HL-60/S4 (cell line): ENCODE measurements around the gene PEAR1.

Experiments
- in situ Hi-C: fragments of 300-500 bp; cut with MboI; formaldehyde crosslinking; loops from 2 replicates; pipeline ENCODE4 v1.14.3; 2022; ENCODE audit warnings: low sequenced_read_pairs

Gene PEAR1

GRCh38 chr1:156933136-156933535 lies 39.6 kb downstream of the PEAR1 start:
- in situ Hi-C loops = no loop called here

DNA sequence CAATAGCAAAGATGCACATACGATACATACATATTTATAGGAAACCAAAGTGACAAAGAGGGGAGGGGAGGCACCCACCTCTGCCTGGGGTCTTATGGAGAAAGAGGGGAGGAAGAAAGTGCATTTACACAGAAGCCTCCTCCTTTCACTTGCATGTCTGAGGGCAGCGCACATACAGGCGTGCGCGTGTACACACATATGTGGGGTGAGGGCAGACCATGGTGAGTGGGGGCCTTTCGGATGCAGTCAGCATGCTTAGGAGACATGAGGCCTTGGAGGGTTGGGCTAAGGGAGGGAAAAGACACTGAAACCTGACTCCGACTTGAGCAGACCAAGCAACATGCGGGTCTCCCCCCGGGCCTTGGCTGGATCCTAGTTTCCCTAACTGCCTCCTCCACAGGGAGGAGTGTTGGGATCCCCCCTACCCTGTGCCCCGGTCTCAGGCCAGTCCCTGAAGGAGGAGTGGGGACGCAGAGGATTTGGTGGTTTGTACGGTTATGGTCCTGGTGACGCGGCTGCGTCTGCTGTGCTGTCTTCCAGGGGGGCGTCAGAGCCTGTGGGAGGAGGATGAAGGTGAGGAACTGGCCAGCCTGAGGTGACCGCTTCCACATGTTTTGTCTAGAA lies 42.1 kb downstream of the PEAR1 start:
- in situ Hi-C loops = no loop called here

GRCh38 chr1:156936191-156936590 lies 42.7 kb downstream of the PEAR1 start:
- in situ Hi-C loops = no loop called here

DNA sequence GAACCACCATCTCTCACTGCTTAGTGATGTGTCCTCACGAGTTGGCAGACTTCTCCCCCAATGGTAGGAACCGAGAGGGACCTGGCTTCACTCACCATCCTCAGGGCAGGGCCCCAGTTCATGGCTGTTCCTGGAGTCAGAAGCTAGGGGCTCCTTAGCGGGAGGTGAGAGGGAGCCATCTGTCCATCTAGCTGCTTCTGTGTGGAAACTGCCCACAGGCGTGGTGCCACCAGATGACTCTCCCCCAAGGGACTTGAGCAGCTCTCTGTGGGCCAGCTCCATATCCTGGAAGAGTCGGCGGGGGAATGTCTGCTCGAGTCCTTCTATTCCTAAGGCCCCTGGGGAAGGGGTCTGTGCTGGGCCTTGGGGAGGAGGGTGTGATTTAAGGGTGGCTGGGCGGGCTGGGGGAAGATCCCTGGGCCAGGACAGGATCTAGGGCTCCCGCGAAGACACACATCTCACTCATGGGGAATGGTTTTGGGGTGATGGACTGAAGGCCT lies 43.3 kb downstream of the PEAR1 start:
- in situ Hi-C loops = no loop called here

DNA sequence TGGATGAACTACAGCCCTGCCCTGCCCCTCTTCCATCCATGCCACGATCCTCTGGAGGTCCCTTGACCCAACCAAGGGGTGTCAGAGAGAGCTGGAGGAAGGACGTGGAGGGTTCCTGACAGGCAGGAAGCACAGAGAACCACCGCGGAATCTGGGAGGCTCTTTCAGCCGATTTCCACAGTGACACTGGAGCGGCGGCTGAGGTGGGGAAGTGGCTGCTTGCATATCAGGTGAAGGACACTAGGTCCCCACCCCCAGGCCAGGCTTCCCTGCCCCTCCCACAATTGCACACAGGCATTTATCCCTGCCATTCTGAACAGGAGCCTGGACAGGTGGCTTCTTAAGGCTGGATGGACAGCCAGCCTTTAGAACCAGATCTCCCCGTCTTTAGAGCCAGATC lies 44.4 kb downstream of the PEAR1 start:
- in situ Hi-C loops = no loop called here

DNA sequence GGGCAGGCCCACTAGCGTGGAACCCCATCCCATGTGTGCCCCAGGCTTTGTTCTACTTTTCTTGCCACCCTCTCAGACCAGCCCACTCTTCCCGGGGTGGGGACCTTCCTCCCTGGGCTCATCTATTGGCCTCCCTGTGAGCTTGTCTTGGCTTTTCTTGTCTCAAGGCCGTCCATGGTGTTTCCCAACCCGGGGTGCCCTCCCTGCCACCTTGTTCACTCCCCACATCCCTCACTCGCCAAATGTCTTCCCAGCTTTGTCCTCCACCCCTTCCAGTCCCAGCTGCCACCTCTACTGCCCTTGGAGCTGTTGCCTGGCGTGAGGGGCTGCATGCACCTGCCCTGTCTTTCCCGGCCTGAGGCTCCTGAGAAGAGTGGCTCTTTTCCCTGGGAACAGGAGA lies 45.3 kb downstream of the PEAR1 start:
- in situ Hi-C loops = no loop called here

DNA sequence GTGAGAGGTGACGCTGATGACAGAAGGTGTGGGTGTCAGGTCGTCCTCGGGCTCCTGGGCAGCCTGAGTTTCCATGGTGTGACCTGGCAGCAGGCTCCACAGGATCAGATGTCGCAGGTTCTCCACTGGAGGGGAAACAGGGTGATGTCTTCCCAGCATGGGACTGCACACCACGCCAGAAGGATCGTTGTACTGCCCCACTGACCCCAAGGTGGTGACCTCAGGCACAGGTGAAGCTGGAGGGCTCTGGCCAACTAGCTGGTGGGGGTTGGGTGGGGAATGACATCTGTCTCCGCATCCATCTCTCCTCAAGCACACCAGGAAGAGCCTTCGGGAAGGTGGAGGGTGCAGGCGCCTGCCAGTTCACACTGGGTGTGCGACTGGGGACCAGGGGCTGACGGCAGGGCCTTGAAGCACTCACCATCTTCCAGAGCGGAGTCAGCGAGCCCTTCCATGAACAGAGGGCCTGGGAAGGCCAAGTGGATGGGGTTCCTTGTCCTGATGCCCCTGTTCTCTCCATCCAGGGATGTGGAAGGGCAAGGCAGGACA lies 46.3 kb downstream of the PEAR1 start:
- in situ Hi-C loops = no loop called here

- in situ Hi-C loops = no loop called here
Measured at GRCh38 chr1:156941675-156942074, 48.2 kb downstream of the PEAR1 start.

GRCh38 chr1:156942176-156942575 lies 48.7 kb downstream of the PEAR1 start:
- in situ Hi-C loops = no loop called here

DNA sequence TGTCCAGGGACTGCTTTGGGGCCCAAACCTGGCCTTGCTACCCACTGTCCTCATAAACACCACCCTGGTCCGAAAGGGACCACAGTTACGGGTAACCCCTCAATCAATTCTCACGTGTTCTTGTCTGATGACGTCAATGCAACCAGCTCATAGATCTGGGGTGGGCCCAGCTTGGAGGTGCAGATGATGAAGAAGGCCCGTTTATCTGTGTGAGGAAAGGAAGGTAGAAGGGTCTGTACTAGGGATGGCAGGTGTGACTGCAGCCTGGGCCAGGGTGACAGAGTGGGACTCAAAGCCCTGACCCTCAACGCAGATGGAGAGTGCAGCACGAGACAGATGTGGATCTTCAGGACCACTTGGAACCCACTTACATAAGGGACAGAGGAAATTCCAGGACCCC lies 49.1 kb downstream of the PEAR1 start:
- in situ Hi-C loops = no loop called here

GRCh38 chr1:156943756-156944155 lies 50.2 kb downstream of the PEAR1 start:
- in situ Hi-C loops = no loop called here

DNA sequence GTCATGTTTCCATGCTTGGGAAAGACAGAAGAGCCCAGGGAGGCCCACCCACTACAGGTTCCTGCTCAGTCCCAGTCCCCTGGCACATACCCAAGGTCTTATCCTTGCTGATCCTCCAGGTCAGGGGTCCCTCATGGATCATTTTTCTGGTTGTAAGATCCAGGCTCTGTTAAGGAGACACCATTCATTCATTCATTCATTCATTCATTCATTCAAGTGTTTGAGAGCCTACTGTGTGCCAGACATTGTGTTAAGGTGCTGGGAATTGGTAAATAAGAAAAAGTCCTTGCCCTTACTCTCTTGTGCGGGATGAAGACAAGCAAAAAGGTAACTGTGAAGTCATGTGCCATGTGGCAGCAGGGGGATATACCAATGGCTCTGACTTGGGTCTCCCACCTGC lies 50.8 kb downstream of the PEAR1 start:
- in situ Hi-C loops = no loop called here

DNA sequence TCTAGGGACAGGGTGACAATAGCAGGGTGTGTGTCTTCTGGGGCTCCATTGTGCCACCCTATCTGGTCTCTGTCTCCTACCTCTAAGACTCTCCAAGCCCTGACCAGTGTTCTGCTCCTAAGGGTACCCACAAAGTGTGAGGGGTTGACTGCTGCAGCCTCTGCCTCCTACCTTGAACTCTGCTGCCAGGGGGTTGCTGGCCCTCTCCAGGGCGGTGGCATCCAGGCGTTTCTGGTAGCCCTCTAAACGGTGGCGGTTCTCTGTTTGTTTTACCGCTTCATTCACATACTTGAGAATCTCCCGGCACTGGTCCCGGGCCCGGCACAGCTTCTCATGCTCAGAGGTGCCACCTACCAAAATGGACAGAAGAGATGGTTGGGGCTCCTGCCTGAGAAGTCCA lies 51.3 kb downstream of the PEAR1 start:
- in situ Hi-C loops = no loop called here

DNA sequence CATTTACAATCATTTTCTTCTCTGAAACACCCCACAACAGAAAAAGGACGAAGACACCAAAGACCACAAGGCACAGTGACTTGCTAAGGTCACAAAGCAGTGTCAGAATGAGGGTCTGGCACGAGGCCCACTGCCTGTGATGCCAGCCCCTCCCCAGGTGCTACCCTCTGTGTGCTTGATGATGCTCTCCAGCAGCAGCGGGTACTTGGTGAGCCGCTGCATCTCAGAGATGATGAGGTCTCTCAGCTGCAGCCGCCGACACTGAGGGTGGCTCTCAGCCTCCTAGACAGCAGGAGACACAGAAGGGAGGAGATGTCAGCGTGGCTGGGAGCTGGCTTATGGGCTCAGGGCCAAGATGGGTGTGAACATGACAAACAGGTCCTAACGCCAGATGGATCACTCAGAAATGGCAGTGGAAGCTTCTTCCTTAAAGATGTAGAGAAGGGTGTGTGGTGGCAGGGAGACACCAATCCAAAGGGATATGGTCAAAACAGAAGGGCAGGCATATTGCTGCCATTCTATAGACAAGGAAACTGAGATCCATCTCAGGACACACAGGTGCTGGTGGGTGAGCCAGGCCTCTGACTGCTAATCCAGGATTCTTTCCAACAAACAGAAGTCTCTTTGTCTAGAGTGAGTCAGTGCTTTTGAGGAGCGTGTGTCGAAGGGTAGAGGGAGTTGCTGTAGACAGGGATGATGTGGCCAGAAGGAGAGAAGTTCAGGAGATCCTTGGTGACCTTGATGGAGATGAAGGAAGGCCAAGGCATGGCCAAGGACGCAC lies 52.6 kb downstream of the PEAR1 start:
- in situ Hi-C loops = no loop called here

DNA sequence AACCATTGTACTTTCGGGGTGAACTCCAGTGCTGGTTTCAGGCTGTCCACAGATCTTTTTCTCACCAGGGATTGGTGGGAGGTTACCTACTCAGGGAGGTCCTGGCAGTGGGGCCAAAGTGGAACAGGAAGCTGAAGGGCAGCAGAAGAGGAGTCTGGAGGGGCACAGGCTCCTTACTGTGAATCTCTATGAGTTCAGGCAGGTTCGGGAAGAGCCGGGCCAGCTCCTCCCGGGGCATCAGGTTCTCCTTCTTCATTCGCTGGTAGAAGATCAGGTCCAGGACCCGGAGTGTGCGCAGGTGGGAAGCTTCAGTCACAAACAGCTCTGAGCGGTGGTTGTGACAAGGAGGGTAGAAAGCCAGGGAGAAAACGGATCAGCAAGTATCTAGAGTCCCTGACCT lies 53.6 kb downstream of the PEAR1 start:
- in situ Hi-C loops = no loop called here

DNA sequence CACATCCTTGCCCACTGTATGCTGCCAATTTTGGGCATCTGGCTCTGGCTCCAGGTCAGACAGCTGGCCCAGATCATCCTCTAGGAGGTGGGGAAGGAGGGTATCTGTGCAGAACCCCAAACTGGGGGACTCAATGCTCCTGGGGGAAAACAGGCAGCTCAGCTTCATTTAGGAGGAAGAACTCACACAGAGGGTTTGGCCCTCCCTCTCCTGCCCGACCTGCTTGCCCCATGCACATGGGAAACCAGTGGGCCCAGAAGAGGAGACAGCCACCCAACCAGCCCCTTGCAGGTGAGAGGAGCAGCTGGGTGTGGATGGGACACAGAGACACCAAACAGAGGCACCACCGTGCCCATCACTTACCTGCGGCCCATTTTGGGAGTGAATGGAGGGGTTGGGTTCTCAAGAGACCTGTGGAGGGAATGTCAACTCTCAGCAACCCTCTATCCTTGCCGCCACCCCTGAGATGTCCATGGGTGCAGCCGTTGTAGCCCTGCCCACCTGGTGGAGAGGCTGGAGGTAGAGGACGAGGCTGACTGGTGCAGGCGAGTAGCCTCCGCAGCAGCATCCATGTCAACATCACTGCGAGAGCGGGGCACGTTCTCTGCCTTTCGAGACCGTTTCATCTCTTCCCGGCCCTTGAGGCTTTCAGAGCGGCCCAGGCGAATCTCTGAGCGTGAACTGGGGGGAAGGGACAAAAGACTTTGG lies 54.5 kb downstream of the PEAR1 start:
- in situ Hi-C loops = no loop called here

GRCh38 chr1:156948708-156949107 lies 55.2 kb downstream of the PEAR1 start:
- in situ Hi-C loops = no loop called here

DNA sequence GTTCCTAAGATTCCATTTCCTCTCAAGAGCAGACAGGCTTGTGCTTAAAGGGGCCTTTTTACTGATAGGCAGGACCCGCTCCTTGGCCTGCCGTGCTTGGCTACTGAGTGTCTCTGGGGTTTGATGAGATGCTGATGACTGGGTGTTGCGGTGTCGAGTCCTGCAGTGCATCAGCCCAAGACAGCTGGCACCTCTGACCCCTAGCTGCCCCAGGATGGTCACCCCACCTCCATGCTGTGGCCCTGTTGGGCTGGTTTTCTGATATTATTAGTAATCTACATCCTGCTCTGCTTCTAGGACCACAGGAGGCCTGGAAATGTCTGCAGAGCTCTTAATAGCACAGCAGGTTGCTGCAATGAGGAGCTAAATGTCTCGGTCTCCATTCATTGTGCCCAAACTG lies 55.6 kb downstream of the PEAR1 start:
- in situ Hi-C loops = no loop called here

- in situ Hi-C loops = no loop called here
Measured at GRCh38 chr1:156951371-156951770, 57.9 kb downstream of the PEAR1 start.

- in situ Hi-C loops = no loop called here
Measured at GRCh38 chr1:156953571-156953970, 60.1 kb downstream of the PEAR1 start.

GRCh38 chr1:156956333-156956732 lies 62.8 kb downstream of the PEAR1 start:
- in situ Hi-C loops = no loop called here

DNA sequence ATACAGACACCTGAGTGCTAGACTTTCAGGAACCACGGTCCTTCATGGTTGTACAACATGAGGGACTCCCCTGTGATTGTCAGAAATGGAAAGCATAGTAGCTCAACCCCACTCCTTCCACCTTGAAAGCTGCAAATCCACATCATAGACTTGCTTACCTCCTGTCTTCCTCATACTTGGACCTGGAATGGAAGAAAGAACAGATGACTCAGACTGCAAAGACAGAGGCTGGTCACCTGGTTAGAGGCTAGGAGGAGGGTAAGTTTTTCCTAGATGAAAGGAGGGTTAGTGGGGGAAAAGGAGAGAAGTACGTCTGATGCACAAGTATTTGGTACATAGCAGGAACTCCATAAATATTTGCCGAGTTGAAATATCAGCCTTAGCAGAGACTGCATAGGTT lies 64.1 kb downstream of the PEAR1 start:
- in situ Hi-C loops = no loop called here
